SU-DHL-6 (cell line): Measurements from ENCODE around the gene ADRB1.

Experiments used
- CTCF ChIP-seq: fragments of 200-600 bp; sonication (generic); IDR thresholded peaks from one replicate; pipeline ENCODE4 v1.5.1; 2017; ENCODE audit warnings: antibody characterized with exemption, mild to moderate bottlenecking, low read length, moderate library complexity; ENCODE audit not compliant: insufficient read depth, poor library complexity, severe bottlenecking
- EZH2phosphoT487 ChIP-seq: fragments of 200-600 bp; sonication (generic), shearing (Covaris generic); conservative IDR thresholded peaks from 2 replicates; pipeline ENCODE4 v1.6.1; 2018; ENCODE audit warnings: mild to moderate bottlenecking, antibody characterized with exemption, low read length, moderate library complexity, mixed read lengths

- TF ChIP-seq EZH2phosphoT487 (no peak), CTCF (no peak)
These were observed 18.1 kb downstream of the ADRB1 start for GRCh38 chr10:114061789-114062188.
